Small intestine (tissue), 7 donors: ENCODE data around the gene ENO2. TPM values are rescaled to one million over a fixed set of nuclear protein-coding genes. Genes with fewer than 3 reads are reported as not detected.
"Not testable (repeated sequence)": the region's sequence is repeated elsewhere in the genome, so short reads cannot be mapped to it uniquely, and the experiment has no call there.

Experiments used
- DNase-seq, 2 donors: peaks; one replicate each; pipeline versions ENCODE4 v3.0.0 to v3.0.0-alpha.2; 2013
- FAIRE-seq: peaks from 2 replicates; lab custom pipeline; 2012; peaks lifted over from hg19 to GRCh38; lab: Jason Lieb, UNC
- H3K27ac ChIP-seq, 3 donors: one replicate each; pipeline ENCODE4 v1.5.1; 2013; ENCODE audit warnings: low read length in 2 of 3, mild to moderate bottlenecking in 2 of 3, control low read depth in 1 of 3, inconsistent platforms in 1 of 3, low read depth in 1 of 3, moderate library complexity in 1 of 3
- H3K27me3 ChIP-seq, 3 donors: one replicate each; pipeline ENCODE4 v1.6.1; 2013; ENCODE audit warnings: low read length in 3 of 3, inconsistent platforms in 1 of 3; ENCODE audit not compliant: control insufficient read depth in 3 of 3, insufficient read depth in 3 of 3
- H3K36me3 ChIP-seq, 3 donors: one replicate each; pipeline ENCODE4 v1.6.1; 2013; ENCODE audit warnings: low read length in 3 of 3, inconsistent platforms in 1 of 3, low read depth in 1 of 3, mild to moderate bottlenecking in 1 of 3, moderate library complexity in 1 of 3; ENCODE audit not compliant: control insufficient read depth in 3 of 3, insufficient read depth in 2 of 3
- H3K4me1 ChIP-seq, 3 donors: one replicate each; pipeline ENCODE4 v1.6.1; 2013; ENCODE audit warnings: low read length in 2 of 3, inconsistent platforms in 1 of 3, low read depth in 1 of 3, mild to moderate bottlenecking in 1 of 3, moderate library complexity in 1 of 3; ENCODE audit not compliant: control insufficient read depth in 3 of 3, insufficient read depth in 2 of 3
- H3K4me3 ChIP-seq, 3 donors: one replicate each; pipeline ENCODE4 v1.5.1; 2013; ENCODE audit warnings: low read length in 3 of 3, control low read depth in 1 of 3, inconsistent platforms in 1 of 3, low read depth in 1 of 3, mild to moderate bottlenecking in 1 of 3, moderate library complexity in 1 of 3
- H3K9me3 ChIP-seq, 2 donors: one replicate each; pipeline ENCODE4 v1.6.1; 2013; ENCODE audit warnings: low read depth in 1 of 2, low read length in 1 of 2; ENCODE audit not compliant: control insufficient read depth in 2 of 2, insufficient read depth in 1 of 2
- WGBS, 3 donors: extraction: QIAGEN DNeasy Blood & Tissue Kit; methylation state at CpG; one replicate each; pipeline ENCODE4 v1.1.7; 2013; 5-methylcytosine and 5-hydroxymethylcytosine counted together
- polyA plus RNA-seq, 4 donors: library from polyadenylated mRNA; stranded (reverse) in 3 of 4; unstranded in 1 of 4; fragments of 200-250 nt in 3 of 4; fragments of 120-200 nt in 1 of 4; gene quantifications; one replicate each; pipeline versions ENCODE4 v1.2.1 to v1.2.3, GENCODE V29; 2013
- donor health status: healthy with polysubstance abuse.
- donor health status: control.
- donor health status: control.
- donor health status: Bipolar disorder and iron deficiency.
- donor health status: healthy.

Gene ENO2
- polyA plus RNA-seq, 4 donors = 0.67 to 19.1 (median 3.1) TPM

DNA sequence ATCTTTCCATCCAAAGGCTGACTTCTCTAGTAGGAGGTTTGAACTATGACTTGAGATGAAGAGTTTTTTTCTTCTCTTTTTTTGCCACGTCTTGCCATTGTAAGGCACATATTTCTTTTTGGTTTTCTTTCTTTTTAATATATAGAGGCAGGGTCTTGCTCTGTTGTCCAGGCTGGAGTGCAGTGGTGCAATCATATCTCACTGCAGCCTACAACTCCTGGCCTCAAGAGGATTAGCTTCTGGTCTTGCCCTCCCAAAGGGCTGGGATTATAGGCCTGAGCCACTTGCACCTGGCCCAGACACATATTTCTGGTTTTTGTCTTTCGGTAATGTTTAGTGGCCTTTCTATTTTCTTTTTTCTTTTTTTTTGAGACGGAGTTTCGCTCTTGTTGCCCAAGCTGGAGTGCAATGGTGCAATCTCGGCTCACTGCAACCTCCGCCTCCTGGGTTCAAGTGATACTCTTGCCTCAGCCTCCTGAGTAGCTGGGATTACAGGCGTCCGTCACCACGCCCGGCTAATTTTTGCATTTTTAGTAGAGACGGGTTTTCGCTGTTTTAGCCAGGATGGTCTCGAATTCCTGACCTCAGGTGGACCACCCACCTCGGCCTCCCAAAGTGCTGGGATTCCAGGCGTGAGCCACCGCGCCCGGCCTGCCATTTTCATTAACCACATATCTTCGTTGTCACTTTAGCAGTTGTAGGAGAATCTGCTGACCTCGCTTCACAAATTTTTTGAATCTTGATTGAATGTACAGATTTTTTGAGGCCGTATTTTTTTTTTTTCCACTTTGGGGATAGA lies 24.4 kb upstream of the ENO2 start:
- peaks cover 0 to 14% (median 0%) of the 10 kb centered on the region in 3 donors for H3K4me1 ChIP-seq
- WGBS, 3 donors = 94 to 98% (median 95%) methylated on average over 21 of the region's 21 CpGs
- not testable (repeated sequence) for H3K36me3 ChIP-seq, DNase-seq, FAIRE-seq, H3K27me3 ChIP-seq, H3K9me3 ChIP-seq, H3K4me3 ChIP-seq
- peak overlapping the region in 1 of 3 donors; percentile 84 for H3K27ac ChIP-seq

DNA sequence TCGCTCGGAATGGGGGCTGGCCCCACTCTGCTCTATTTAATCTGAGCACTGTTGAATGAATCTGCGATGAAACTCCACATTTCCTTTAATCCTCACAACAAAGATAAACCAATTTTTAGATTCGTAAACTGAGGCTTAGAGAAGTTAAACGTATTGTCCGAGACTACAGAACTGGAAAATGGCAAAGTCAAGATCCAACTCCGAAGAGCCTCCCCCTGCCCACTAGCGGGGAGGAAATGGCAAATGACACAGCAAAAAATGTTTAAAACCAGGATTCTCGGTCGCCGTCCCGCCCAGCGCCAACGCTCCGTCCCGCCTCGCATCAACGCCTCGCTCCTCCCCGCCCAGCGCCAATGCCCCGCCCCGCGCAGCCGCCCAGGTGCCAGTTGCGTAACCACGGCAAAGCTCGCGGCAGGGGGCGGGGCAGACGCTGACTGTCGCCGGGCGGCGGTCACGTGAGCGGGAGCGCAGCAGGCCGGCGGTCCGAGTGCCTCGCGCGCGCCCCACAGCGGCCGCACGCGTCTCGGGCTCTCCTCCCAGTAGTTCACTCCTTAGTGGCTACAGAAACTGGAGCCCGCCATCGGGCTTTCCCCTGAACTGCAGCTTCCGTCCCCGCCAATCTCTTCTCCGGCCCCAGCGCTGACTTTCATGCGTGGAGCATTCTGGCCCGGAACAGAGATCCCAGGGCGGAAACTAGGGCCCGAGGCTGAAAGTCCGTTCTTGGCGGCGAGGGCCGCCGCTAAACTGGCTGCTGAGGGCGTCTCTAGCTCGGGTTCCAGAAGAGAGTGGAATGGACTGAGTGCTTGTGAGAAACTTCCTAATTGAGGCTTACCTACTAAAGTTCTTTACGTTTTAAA lies 23.4 kb upstream of the ENO2 start:
- Histone ChIP-seq H3K36me3 (no peaks in the 10 kb centered on the region), H3K27me3 (no peaks in the 10 kb centered on the region), H3K4me3 (peak overlapping the region; percentile 5 to 73 (median 51)), H3K9me3 (no peaks in the 10 kb centered on the region), H3K4me1 (peaks cover 0 to 14% (median 0%) of the 10 kb centered on the region in 3 donors), H3K27ac (peak overlapping the region; percentile 86 to 98 (median 98))
- FAIRE-seq (no peak), DNase-seq (peak; percentile 95 to 99)
- WGBS, 3 donors = 1% methylated on average over 67 to 68 of the region's 68 CpGs

DNA sequence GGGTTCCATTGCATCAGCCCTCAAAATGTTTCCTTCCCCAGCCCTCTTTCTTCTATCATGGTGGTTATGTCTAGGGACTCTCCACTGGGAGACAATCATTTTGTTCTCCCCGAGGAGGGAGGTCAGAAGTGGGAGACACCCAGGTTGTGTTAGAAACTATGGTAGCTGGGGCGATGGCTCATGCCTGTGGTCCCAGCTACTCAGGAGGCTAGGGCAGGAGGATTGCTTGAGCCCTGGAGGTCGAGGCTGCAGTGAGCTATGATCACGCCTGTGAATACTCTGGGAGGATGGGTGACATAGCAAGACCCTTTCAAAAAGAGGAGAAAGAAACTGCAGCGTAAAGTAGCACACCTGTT lies 22.8 kb upstream of the ENO2 start:
- Histone ChIP-seq H3K36me3 (no peaks in the 10 kb centered on the region), H3K4me1 (peaks cover 0 to 14% (median 0%) of the 10 kb centered on the region in 3 donors), H3K27me3 (no peaks in the 10 kb centered on the region), H3K4me3 (peak overlapping the region; percentile 5 to 73 (median 51)), H3K27ac (peak overlapping the region; percentile 86 to 98 (median 98)), H3K9me3 (no peaks in the 10 kb centered on the region)
- FAIRE-seq (no peak), DNase-seq (no peak)
- 73 to 81% (median 77%) methylated on average over 5 of the region's 5 CpGs for WGBS, 3 donors

DNA sequence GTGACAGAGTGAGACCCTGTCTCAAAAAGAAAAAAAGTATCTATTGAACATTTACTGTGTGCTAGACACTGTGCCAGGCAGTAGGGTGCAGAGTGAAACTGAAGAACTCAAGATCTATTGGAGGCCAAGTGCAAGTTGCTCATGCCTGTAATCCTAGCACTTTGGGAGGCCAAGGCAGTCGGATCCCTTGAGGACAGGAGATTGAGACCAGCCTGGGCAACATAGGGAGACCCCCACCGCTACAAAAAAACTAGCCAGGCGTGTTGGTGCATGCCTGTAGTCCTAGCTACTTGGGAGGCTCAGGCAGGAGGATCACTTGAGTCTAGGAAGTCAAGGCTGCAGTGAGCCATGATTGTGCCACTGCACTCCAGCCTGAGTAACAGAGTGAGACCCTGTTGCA lies 21.7 kb upstream of the ENO2 start:
- not testable (repeated sequence) for H3K4me1 ChIP-seq, DNase-seq, H3K27ac ChIP-seq, H3K27me3 ChIP-seq, H3K36me3 ChIP-seq, H3K9me3 ChIP-seq, FAIRE-seq, H3K4me3 ChIP-seq
- WGBS, 3 donors = 89 to 97% (median 97%) methylated on average over 3 of the region's 3 CpGs

DNA sequence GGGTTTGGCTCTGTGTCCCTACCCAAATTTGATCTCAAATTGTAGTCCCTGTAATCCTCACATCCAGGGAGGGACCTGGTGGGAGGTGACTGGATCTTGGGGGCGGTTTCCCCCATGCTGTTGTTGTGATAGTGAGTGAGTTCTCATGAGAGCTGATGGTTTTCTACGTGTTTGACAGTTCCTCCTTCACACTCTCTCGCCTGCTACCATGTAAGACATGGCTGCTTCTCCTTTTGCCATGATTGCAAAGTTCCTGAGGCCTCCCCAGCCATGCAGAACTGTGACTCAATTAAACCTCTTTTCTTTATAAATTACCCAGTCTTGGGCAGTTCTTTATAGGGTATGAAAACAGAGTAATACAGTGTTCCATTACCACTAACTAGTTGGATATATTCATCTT lies 20.1 kb upstream of the ENO2 start:
- Histone ChIP-seq H3K4me3 (no peak overlapping the region), H3K9me3 (no peaks in the 10 kb centered on the region), H3K27me3 (no peaks in the 10 kb centered on the region), H3K27ac (no peak overlapping the region), H3K4me1 (peaks cover 0 to 6% (median 0%) of the 10 kb centered on the region in 3 donors), H3K36me3 (no peaks in the 10 kb centered on the region)
- FAIRE-seq (no peak), DNase-seq (no peak)
- WGBS, 3 donors = 79 to 93% (median 85%) methylated on average over 3 of the region's 3 CpGs

DNA sequence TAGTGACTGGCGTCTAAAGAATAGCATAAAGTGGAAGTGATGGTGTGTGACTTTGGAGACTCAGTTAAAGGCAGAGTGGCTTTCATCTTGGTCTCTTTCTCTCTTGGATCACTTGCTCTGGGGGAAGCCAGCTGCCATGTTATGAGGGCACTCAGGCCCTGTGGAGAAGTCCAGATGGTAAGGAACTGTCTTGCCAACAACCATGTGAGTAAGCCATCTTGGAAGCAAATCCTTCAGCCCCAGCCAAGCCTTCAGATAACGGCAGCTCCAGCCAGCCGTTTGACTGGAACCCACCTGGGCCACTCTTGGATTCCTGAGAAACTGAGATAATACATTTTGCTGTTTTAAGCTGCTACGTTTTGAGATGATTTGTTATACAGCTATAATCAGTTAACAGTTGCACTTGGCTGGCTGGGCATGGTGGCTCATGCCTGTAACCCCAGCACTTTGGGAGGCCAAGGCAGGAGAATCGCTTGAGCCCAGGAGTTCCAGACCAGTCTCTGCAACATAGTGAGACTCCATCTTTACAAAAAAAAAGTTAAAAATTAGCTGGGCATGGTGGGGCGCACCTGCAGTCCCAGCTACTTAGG lies 17.4 kb upstream of the ENO2 start:
- H3K27ac ChIP-seq = no peak overlapping the region
- FAIRE-seq (no peak), DNase-seq (no peak)
- WGBS, 3 donors = 85 to 88% (median 86%) methylated on average over 6 of the region's 6 CpGs
- no peaks in the 10 kb centered on the region for H3K9me3 ChIP-seq
- no peaks in the 10 kb centered on the region for H3K27me3 ChIP-seq
- H3K4me3 ChIP-seq = no peak overlapping the region
- H3K36me3 ChIP-seq = no peaks in the 10 kb centered on the region
- peaks cover 0 to 11% (median 0%) of the 10 kb centered on the region in 3 donors for H3K4me1 ChIP-seq

DNA sequence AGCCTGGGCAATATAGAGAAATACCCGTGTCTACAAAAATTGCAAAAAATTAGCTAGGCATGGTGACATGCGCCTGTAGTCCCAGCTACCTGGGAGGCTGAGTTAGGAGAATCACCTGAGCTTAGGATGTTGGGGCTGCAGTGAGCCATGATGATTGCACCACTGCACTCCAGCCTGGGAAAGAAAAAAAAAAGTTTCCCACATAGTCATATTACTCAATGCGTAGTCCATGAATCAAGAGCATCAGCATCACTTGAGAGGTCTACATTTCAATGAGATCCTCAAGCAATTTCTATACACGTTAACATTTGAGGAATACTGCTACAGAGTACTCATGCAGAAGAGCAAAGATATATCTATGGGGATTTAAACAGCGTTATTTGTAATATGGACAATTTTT lies 15.0 kb upstream of the ENO2 start:
- FAIRE-seq (no peak), DNase-seq (no peak)
- WGBS, 3 donors = 44 to 70% (median 51%) methylated on average over 5 of the region's 5 CpGs
- Histone ChIP-seq H3K4me1 (peaks cover 0 to 19% (median 0%) of the 10 kb centered on the region in 3 donors), H3K9me3 (no peaks in the 10 kb centered on the region), H3K27ac (peak overlapping the region in 1 of 3 donors; percentile 4), H3K36me3 (no peaks in the 10 kb centered on the region), H3K27me3 (no peaks in the 10 kb centered on the region), H3K4me3 (no peak overlapping the region)

DNA sequence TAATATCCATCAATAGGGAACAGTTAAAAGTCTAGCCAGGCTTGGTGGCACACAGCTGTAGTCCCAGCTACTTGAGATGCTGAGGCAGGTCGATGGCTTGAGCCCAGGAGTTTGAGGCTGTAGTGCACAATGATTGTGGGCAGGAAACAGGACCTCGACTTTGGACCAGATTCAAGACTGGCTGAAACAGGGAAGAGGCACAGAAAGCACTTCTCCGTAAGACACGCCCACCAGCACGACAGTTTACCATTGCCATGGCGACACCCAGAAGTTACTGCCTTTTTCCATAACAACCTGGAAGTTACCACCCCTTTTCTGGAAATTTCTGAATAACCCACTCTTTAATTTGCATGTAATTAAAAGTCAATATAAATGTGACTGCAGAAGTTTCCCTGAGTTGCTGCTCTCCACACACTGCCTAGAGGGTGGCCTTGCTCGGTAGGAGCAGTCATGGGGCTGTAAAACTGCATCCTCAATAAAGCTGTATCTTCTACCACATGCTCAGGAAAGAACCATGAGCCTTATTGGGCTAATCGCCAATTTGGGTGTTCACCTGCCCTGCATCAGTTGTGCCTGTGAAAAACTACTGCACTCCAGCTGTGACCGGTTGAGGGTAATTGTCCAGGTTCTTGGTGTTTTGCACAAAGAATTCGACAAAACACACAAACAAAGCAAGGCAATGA lies 14.4 kb upstream of the ENO2 start:
- peaks cover 0 to 20% (median 0%) of the 10 kb centered on the region in 3 donors for H3K4me1 ChIP-seq
- no peaks in the 10 kb centered on the region for H3K27me3 ChIP-seq
- DNase-seq = peak; percentile 85 to 88
- no peaks in the 10 kb centered on the region for H3K36me3 ChIP-seq
- FAIRE-seq = no peak
- peak overlapping the region in 2 of 3 donors; percentile 46 to 56 for H3K27ac ChIP-seq
- no peak overlapping the region for H3K4me3 ChIP-seq
- no peaks in the 10 kb centered on the region for H3K9me3 ChIP-seq
- 17 to 38% (median 27%) methylated on average over 10 of the region's 10 CpGs for WGBS, 3 donors
